Neural progenitor cell (in vitro differentiated cells): Measurements from ENCODE around the gene LGALS3BP. TPM values are rescaled to one million over a fixed set of nuclear protein-coding genes. Genes with fewer than 3 reads are reported as not detected.

Experiments used
- DNase-seq: peaks from one replicate; pipeline ENCODE4 v3.0.0-alpha.2; 2016; ENCODE audit warnings: low spot score
- H2AFZ ChIP-seq: fragments of 200-600 bp; sonication (generic); replicated peaks from 2 replicates; pipeline ENCODE4 v1.6.1; 2016; ENCODE audit warnings: antibody characterized with exemption
- H3F3A ChIP-seq: fragments of 200-600 bp; sonication (generic); 2 replicates; pipeline ENCODE4 v1.6.1; 2016; ENCODE audit warnings: antibody characterized with exemption, low read depth
- H3K27ac ChIP-seq: fragments of 200-600 bp; sonication (generic); 2 replicates; pipeline ENCODE4 v1.5.1; 2016; ENCODE audit warnings: mild to moderate bottlenecking
- H3K27me3 ChIP-seq: fragments of 200-600 bp; sonication (generic); 2 replicates; pipeline ENCODE4 v1.6.1; 2016; ENCODE audit warnings: mild to moderate bottlenecking, moderate library complexity
- H3K36me3 ChIP-seq: fragments of 200-600 bp; sonication (generic); 2 replicates; pipeline ENCODE4 v1.5.1; 2016
- H3K4me1 ChIP-seq: fragments of 200-600 bp; sonication (generic); 2 replicates; pipeline ENCODE4 v1.6.1; 2016; ENCODE audit warnings: mixed run types
- H3K4me2 ChIP-seq: fragments of 200-600 bp; sonication (generic); 2 replicates; pipeline ENCODE4 v1.6.1; 2016
- H3K4me3 ChIP-seq: fragments of 200-600 bp; sonication (generic); 2 replicates; pipeline ENCODE4 v1.5.1; 2016
- H3K79me2 ChIP-seq: fragments of 200-600 bp; sonication (generic); 2 replicates; pipeline ENCODE4 v1.6.1; 2016; ENCODE audit warnings: low read depth
- H3K9ac ChIP-seq: fragments of 200-600 bp; sonication (generic); 2 replicates; pipeline ENCODE4 v1.6.1; 2016
- H3K9me3 ChIP-seq: fragments of 200-600 bp; sonication (generic); 2 replicates; pipeline ENCODE4 v1.5.1; 2016; ENCODE audit warnings: low read depth
- H4K20me1 ChIP-seq: fragments of 200-600 bp; sonication (generic); 2 replicates; pipeline ENCODE4 v1.6.1; 2016; ENCODE audit warnings: low read depth
- H3K27ac Mint-ChIP-seq: 3 replicates; pipeline ENCODE4 v1.8.0; 2021; ENCODE audit warnings: mixed read lengths
- H3K27me3 Mint-ChIP-seq: 2 replicates; pipeline ENCODE4 v1.8.0; 2022; ENCODE audit warnings: low read depth, mild to moderate bottlenecking, inconsistent platforms, moderate library complexity, mixed read lengths; ENCODE audit not compliant: insufficient read depth
- H3K36me3 Mint-ChIP-seq: 3 replicates; pipeline ENCODE4 v1.8.0; 2021; ENCODE audit warnings: mixed read lengths
- H3K4me1 Mint-ChIP-seq: 3 replicates; pipeline ENCODE4 v1.8.0; 2021; ENCODE audit warnings: mixed read lengths
- H3K4me3 Mint-ChIP-seq: 3 replicates; pipeline ENCODE4 v1.8.0; 2021; ENCODE audit warnings: mild to moderate bottlenecking, moderate library complexity, mixed read lengths
- H3K9me3 Mint-ChIP-seq: 3 replicates; pipeline ENCODE4 v1.8.0; 2020; ENCODE audit warnings: mixed read lengths
- EZH2 ChIP-seq: fragments of 200-600 bp; sonication (generic); IDR thresholded peaks from 2 replicates; pipeline ENCODE4 v1.6.1; 2017; ENCODE audit warnings: antibody characterized with exemption, mild to moderate bottlenecking, moderate library complexity
- EZH2phosphoT487 ChIP-seq: fragments of 200-600 bp; sonication (generic); IDR thresholded peaks from 2 replicates; pipeline ENCODE4 v1.6.1; 2017; ENCODE audit warnings: antibody characterized with exemption
- total RNA-seq: library from RNA; depleted of rRNA; stranded (reverse); fragments of >200 nt; gene quantifications from 2 replicates; pipeline ENCODE4 v1.2.3, GENCODE V29; 2015; ENCODE audit warnings: low replicate concordance
- TF ChIP-seq, protein P1 (sequence below): fragments of 200-600 bp; sonication (generic); IDR thresholded peaks from 2 replicates; pipeline ENCODE4 v1.5.1; 2017; ENCODE audit warnings: antibody characterized with exemption, mild to moderate bottlenecking

LGALS3BP gene, protein sequence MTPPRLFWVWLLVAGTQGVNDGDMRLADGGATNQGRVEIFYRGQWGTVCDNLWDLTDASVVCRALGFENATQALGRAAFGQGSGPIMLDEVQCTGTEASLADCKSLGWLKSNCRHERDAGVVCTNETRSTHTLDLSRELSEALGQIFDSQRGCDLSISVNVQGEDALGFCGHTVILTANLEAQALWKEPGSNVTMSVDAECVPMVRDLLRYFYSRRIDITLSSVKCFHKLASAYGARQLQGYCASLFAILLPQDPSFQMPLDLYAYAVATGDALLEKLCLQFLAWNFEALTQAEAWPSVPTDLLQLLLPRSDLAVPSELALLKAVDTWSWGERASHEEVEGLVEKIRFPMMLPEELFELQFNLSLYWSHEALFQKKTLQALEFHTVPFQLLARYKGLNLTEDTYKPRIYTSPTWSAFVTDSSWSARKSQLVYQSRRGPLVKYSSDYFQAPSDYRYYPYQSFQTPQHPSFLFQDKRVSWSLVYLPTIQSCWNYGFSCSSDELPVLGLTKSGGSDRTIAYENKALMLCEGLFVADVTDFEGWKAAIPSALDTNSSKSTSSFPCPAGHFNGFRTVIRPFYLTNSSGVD
- total RNA-seq, result 17.5 and 64.3 TPM in 2 replicates

DNA sequence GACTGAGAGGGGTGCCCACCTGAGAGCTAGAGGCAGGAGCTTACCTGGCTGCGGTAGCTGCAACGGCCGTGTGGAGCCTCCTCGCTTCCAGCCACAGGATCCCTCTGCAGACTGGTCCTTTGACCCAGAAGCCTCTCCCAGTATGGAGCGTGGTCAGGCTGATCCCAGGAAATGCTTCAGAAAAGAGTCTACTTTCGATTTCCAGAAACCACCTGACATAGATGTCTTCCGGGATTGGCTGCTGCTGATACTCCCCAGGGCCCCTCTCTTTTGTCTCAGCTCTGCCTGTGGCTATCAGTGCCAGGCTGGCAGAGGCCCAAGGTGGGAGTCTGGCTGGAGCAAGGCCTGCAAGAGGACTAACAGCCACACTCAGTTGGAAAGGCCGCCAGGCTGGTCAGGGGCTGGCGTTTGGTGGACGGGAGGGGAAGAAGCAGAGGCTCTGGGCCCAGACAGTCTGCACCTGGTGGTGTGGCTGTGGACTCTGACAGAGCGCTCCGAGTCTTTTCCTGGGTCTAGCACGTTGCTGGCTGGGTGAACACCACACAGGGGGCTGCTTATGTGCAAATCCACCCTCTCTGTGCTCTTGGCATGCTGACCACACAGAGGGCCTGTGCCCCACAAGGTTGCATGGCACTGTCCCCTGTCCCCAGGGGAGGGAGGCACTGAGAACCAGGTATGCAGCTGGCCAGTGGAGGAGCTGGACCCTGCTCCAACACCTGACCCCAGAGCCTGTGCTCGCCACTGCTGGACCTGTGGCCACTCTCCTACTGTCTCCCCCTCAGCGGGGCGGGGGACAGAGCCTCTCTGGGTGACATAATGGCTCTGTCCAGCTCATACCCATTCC lies at the start of gene LGALS3BP:
LGALS3BP (minus strand) TSS at position 144 of the 844 bp plus-strand sequence. CDS start 2,732 bp downstream, outside the sequence.
- no peak within 1 kb of the TSS for H3K4me3 Mint-ChIP-seq

DNA sequence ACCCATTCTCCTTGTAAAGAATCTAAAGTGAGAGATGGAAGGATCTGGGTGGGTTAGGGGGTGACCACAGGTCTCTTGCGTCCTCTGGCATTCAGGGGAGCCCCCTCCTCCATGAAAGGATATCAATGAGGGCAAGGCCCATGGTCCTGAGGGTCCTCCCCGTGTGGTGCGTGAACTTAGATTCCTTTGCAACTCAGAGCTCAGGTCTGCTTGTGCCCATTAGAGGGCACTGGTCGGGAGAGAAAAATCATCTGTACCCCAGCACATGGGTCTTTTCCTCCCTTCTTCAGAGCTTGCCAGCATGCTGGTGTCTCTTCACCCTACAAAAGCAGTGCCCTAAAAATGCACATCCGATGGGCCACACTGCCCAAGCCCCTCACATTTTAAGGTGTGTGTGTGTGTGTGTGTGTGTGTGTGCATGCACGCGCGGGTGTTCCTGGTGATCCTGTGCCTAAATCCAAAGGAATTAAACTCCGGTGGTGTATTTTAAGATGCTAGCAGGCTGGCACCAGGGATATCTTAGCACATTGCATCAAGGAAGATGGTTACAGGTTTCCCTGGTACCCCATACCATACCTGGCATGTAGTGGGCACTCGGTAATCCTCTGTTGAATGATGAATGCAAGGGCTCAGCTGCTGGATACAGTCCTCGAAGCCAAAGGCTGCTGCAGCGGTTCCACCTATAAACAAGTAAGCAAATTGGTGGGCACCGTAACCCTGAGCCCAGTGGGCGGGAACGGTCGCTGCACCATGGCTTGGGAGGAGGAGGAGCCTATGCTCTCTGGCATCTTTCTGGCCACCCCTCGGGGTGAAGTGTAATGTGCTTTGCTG lies 49.0 kb upstream of the LGALS3BP start:
- no peak for DNase-seq
- no peak for TF ChIP-seq EZH2
- TF ChIP-seq, protein P1, sequence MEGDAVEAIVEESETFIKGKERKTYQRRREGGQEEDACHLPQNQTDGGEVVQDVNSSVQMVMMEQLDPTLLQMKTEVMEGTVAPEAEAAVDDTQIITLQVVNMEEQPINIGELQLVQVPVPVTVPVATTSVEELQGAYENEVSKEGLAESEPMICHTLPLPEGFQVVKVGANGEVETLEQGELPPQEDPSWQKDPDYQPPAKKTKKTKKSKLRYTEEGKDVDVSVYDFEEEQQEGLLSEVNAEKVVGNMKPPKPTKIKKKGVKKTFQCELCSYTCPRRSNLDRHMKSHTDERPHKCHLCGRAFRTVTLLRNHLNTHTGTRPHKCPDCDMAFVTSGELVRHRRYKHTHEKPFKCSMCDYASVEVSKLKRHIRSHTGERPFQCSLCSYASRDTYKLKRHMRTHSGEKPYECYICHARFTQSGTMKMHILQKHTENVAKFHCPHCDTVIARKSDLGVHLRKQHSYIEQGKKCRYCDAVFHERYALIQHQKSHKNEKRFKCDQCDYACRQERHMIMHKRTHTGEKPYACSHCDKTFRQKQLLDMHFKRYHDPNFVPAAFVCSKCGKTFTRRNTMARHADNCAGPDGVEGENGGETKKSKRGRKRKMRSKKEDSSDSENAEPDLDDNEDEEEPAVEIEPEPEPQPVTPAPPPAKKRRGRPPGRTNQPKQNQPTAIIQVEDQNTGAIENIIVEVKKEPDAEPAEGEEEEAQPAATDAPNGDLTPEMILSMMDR, result peak; percentile 29
- Mint-ChIP-seq H3K4me3 (no peak overlapping the region), H3K27me3 (peaks cover 33% of the 10 kb centered on the region), H3K9me3 (no peaks in the 10 kb centered on the region), H3K27ac (no peak overlapping the region), H3K36me3 (no peaks in the 10 kb centered on the region), H3K4me1 (peaks cover 10% of the 10 kb centered on the region)
- H3K9ac ChIP-seq, result no peak overlapping the region
- H3K27ac ChIP-seq, result no peak overlapping the region
- peaks cover 3% of the 10 kb centered on the region for H4K20me1 ChIP-seq
- no peak overlapping the region for H3K4me2 ChIP-seq
- peaks cover 83% of the 10 kb centered on the region for H3K27me3 ChIP-seq
- H3K9me3 ChIP-seq, result no peaks in the 10 kb centered on the region
- H3K79me2 ChIP-seq, result no peaks in the 10 kb centered on the region
- no peak overlapping the region for H2AFZ ChIP-seq
- H3K4me1 ChIP-seq, result peaks cover 2% of the 10 kb centered on the region
- H3K36me3 ChIP-seq, result no peaks in the 10 kb centered on the region
- H3F3A ChIP-seq, result peaks cover 14% of the 10 kb centered on the region
- H3K4me3 ChIP-seq, result no peak overlapping the region

More for the DNA sequence above, at the start of gene LGALS3BP:
- Histone ChIP-seq H3K4me2 (peak within 1 kb of the TSS; percentile 64), H3K36me3 (no peaks in the 10 kb centered on the region), H3K27ac (no peak within 1 kb of the TSS), H3K79me2 (peaks cover 13% of the 10 kb centered on the region), H3K4me1 (peaks cover 24% of the 10 kb centered on the region), H3K27me3 (no peaks in the 10 kb centered on the region), H2AFZ (peak within 1 kb of the TSS; percentile 7), H3K9me3 (no peaks in the 10 kb centered on the region), H3K4me3 (peak within 1 kb of the TSS; percentile 10), H4K20me1 (no peaks in the 10 kb centered on the region), H3F3A (peaks cover 23% of the 10 kb centered on the region), H3K9ac (no peak within 1 kb of the TSS)
- Mint-ChIP-seq H3K4me1 (peaks cover 21% of the 10 kb centered on the region), H3K27ac (peak within 1 kb of the TSS; percentile 46), H3K9me3 (no peaks in the 10 kb centered on the region), H3K36me3 (no peaks in the 10 kb centered on the region), H3K27me3 (no peaks in the 10 kb centered on the region)
- peak; percentile 66 for DNase-seq
- TF ChIP-seq EZH2 (no peak), EZH2phosphoT487 (no peak)
- TF ChIP-seq, protein P1, result no peak

DNA sequence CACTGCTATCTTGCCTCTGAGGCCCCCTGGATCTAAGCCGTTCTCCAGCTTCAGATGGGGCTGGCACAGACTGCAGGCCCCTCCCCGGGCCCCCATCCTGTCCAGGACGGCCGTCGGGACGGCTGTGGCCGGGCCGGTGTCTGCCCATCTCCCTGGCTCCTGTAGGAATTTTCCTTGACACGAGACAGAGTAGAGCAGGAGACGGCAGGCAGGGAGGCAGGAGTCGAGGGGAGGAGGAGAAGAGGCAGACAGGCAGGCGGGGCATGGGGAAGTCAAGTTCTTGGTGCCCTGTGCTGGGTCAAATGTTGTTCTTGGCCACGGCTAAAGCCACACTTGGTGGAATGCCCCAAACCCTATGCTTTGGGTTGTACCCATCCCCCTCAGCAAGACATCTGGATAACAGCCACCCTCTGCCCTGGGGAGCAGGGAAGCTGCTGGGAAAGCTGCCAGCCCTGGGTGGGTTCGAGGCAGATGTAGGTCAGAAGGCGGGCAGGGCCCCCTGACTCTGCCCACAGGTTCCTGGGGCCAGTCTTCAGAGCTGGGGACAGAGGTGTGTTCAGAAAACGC lies 48.3 kb upstream of the LGALS3BP start:
- H3K9me3 Mint-ChIP-seq, result no peaks in the 10 kb centered on the region
- H3K27ac ChIP-seq, result no peak overlapping the region
- H3K9ac ChIP-seq, result no peak overlapping the region

More for the DNA sequence above, 48.3 kb upstream of the LGALS3BP start:
- Histone ChIP-seq H3K4me3 (no peak overlapping the region), H2AFZ (no peak overlapping the region), H3K27me3 (peaks cover 90% of the 10 kb centered on the region), H3K79me2 (no peaks in the 10 kb centered on the region), H3K4me2 (no peak overlapping the region), H3K36me3 (no peaks in the 10 kb centered on the region), H3F3A (peaks cover 18% of the 10 kb centered on the region), H3K9me3 (no peaks in the 10 kb centered on the region), H4K20me1 (peaks cover 3% of the 10 kb centered on the region), H3K4me1 (peaks cover 9% of the 10 kb centered on the region)
- peaks cover 33% of the 10 kb centered on the region for H3K27me3 Mint-ChIP-seq
- H3K36me3 Mint-ChIP-seq, result no peaks in the 10 kb centered on the region
- DNase-seq, result no peak
- H3K4me1 Mint-ChIP-seq, result peaks cover 14% of the 10 kb centered on the region
- no peak overlapping the region for H3K4me3 Mint-ChIP-seq
- no peak overlapping the region for H3K27ac Mint-ChIP-seq
- TF ChIP-seq EZH2 (no peak), EZH2phosphoT487 (no peak)
- TF ChIP-seq, protein P1, result no peak
